ENCODE data around the gene DNAH8. TPM values are rescaled to one million over a fixed set of nuclear protein-coding genes. Genes with fewer than 3 reads are reported as not detected.

The DNAH8 gene
- total RNA-seq, 4 donors from 2014 or later = 0.22 TPM; not detected in 3

GRCh38 chr6:39075807-39076622 is 360.9 kb downstream of the DNAH8 start:
- DNase-seq (ENCODE audit: low spot score in 2 of 2) = no peak
- no peak for TF ChIP-seq POLR2A (IDR thresholded peaks at IDR 0.05)
- Histone ChIP-seq H3K36me3 (no peaks in the 10 kb centered on the region), H3K9me3 (no peaks in the 10 kb centered on the region), H3K27me3 (no peaks in the 10 kb centered on the region), H3K4me1 (no peaks in the 10 kb centered on the region), H3K4me3 (no peak overlapping the region), H3K27ac (no peak overlapping the region)
- WGBS, 2 donors = 79 to 82% methylated on average over 11 of the region's 11 CpGs

- Histone ChIP-seq H3K4me1 (no peaks in the 10 kb centered on the region), H3K36me3 (no peaks in the 10 kb centered on the region), H3K27me3 (no peaks in the 10 kb centered on the region), H3K4me3 (no peak overlapping the region), H3K9me3 (no peaks in the 10 kb centered on the region), H3K27ac (no peak overlapping the region)
- no peak for DNase-seq (ENCODE audit: low spot score in 2 of 2)
- 70 to 72% methylated on average over 9 of the region's 9 CpGs for WGBS, 2 donors
- TF ChIP-seq EP300 (IDR thresholded peaks at IDR 0.05) (no peak), POLR2A (IDR thresholded peaks at IDR 0.05) (no peak), CTCF (IDR thresholded peaks at IDR 0.05) (no peak)
Measured at GRCh38 chr6:39076623-39077535, 361.8 kb downstream of the DNAH8 start.

GRCh38 chr6:39077882-39078594 is 362.9 kb downstream of the DNAH8 start:
- H3K27me3 ChIP-seq = peaks cover 0 to 8% of the 10 kb centered on the region in 2 donors
- H3K27ac ChIP-seq = no peak overlapping the region
- WGBS, 2 donors = 78 to 85% methylated on average over 11 of the region's 11 CpGs
- H3K36me3 ChIP-seq = no peaks in the 10 kb centered on the region
- no peak for DNase-seq (ENCODE audit: low spot score in 2 of 2)
- TF ChIP-seq CTCF (IDR thresholded peaks at IDR 0.05) (no peak), EP300 (IDR thresholded peaks at IDR 0.05) (no peak), POLR2A (IDR thresholded peaks at IDR 0.05) (no peak)
- no peaks in the 10 kb centered on the region for H3K9me3 ChIP-seq
- H3K4me1 ChIP-seq = no peaks in the 10 kb centered on the region
- no peak overlapping the region for H3K4me3 ChIP-seq

- Histone ChIP-seq H3K4me1 (no peaks in the 10 kb centered on the region), H3K27ac (no peak overlapping the region), H3K9me3 (no peaks in the 10 kb centered on the region), H3K4me3 (no peak overlapping the region), H3K36me3 (no peaks in the 10 kb centered on the region), H3K27me3 (peaks cover 0 to 15% of the 10 kb centered on the region in 2 donors)
- WGBS, 2 donors = 100% methylated on average over 1 to 2 of the region's 3 CpGs
- DNase-seq (ENCODE audit: low spot score in 2 of 2) = no peak
- TF ChIP-seq EP300 (IDR thresholded peaks at IDR 0.05) (no peak), CTCF (IDR thresholded peaks at IDR 0.05) (no peak), POLR2A (IDR thresholded peaks at IDR 0.05) (no peak)
Measured at GRCh38 chr6:39078695-39079094, 363.6 kb downstream of the DNAH8 start.

Data from tibial nerve (tissue), 4 donors.